ENCODE data around the gene RBM19. TPM values are rescaled to one million over a fixed set of nuclear protein-coding genes. Genes with fewer than 3 reads are reported as not detected.
A peak's percentile ranks its signal among the peaks of the same experiment; 100 is the strongest.

RBM19 gene
- total and polyA plus RNA-seq, 3 donors from 2014 or later = 28.9 to 55.4 (median 49.5) TPM

- WGBS, 2 donors = 83 to 89% methylated on average over 13 of the region's 13 CpGs
- Histone ChIP-seq H3K4me3 (no peak overlapping the region), H3K36me3 (ENCODE audit: low read depth, missing control alignments) (no peaks in the 10 kb centered on the region), H3K4me1 (no peaks in the 10 kb centered on the region), H3K9me3 (no peaks in the 10 kb centered on the region), H3K27ac (no peak overlapping the region), H3K27me3 (no peaks in the 10 kb centered on the region)
- intact Hi-C loops (cut with DNase I; ENCODE audit: low total_unique reads) = loop anchor here (10.0 kb wide), 1 partner anchor 454 kb away; no protein-coding TSS in a partner anchor
- TF ChIP-seq CTCF (IDR thresholded peaks at IDR 0.05) (no peak), POLR2A (IDR thresholded peaks at IDR 0.05) (no peak)
- DNase-seq = no peak
These were observed 47.8 kb downstream of the RBM19 start for GRCh38 chr12:113918306-113918705.

GRCh38 chr12:113917393-113917792 is 48.7 kb downstream of the RBM19 start:
- no peak overlapping the region for H3K4me3 ChIP-seq
- intact Hi-C loops (cut with DNase I; ENCODE audit: low total_unique reads) = loop anchor here (10.0 kb wide), 1 partner anchor 453 kb away; no protein-coding TSS in a partner anchor
- H3K27me3 ChIP-seq = no peaks in the 10 kb centered on the region
- no peaks in the 10 kb centered on the region for H3K9me3 ChIP-seq
- DNase-seq = no peak
- H3K36me3 ChIP-seq (ENCODE audit: low read depth, missing control alignments) = no peaks in the 10 kb centered on the region
- no peak overlapping the region for H3K27ac ChIP-seq
- 92 to 96% methylated on average over 5 of the region's 5 CpGs for WGBS, 2 donors
- no peaks in the 10 kb centered on the region for H3K4me1 ChIP-seq
- TF ChIP-seq CTCF (IDR thresholded peaks at IDR 0.05) (no peak), POLR2A (IDR thresholded peaks at IDR 0.05) (no peak)

GRCh38 chr12:113914806-113915205 is 51.3 kb downstream of the RBM19 start:
- intact Hi-C loops (cut with DNase I; ENCODE audit: low total_unique reads) = loop anchor here (10.0 kb wide), 1 partner anchor 450 kb away; no protein-coding TSS in a partner anchor
- Histone ChIP-seq H3K4me1 (no peaks in the 10 kb centered on the region), H3K9me3 (no peaks in the 10 kb centered on the region), H3K27me3 (no peaks in the 10 kb centered on the region), H3K36me3 (ENCODE audit: low read depth, missing control alignments) (no peaks in the 10 kb centered on the region), H3K27ac (no peak overlapping the region), H3K4me3 (no peak overlapping the region)
- whole genome bisulfite sequencing, 2 donors = 94 to 98% methylated on average over 6 to 13 of the region's 13 CpGs
- TF ChIP-seq POLR2A (IDR thresholded peaks at IDR 0.05) = no peak
- no peak for TF ChIP-seq CTCF (IDR thresholded peaks at IDR 0.05)
- no peak for DNase-seq

- WGBS, 2 donors = 92 to 95% methylated on average over 8 to 10 of the region's 10 CpGs
- no peaks in the 10 kb centered on the region for H3K36me3 ChIP-seq (ENCODE audit: low read depth, missing control alignments)
- TF ChIP-seq CTCF (IDR thresholded peaks at IDR 0.05) (no peak), POLR2A (IDR thresholded peaks at IDR 0.05) (no peak)
- DNase-seq = no peak
- H3K27ac ChIP-seq = no peak overlapping the region
- H3K27me3 ChIP-seq = no peaks in the 10 kb centered on the region
- H3K4me1 ChIP-seq = no peaks in the 10 kb centered on the region
- intact Hi-C loops (cut with DNase I; ENCODE audit: low total_unique reads) = loop anchor here (10.0 kb wide), 1 partner anchor 449 kb away; no protein-coding TSS in a partner anchor
- no peak overlapping the region for H3K4me3 ChIP-seq
- no peaks in the 10 kb centered on the region for H3K9me3 ChIP-seq
These were observed 51.9 kb downstream of the RBM19 start for GRCh38 chr12:113914176-113914575.

- Histone ChIP-seq H3K27ac (no peak overlapping the region), H3K27me3 (no peaks in the 10 kb centered on the region), H3K4me1 (no peaks in the 10 kb centered on the region), H3K9me3 (no peaks in the 10 kb centered on the region), H3K4me3 (no peak overlapping the region), H3K36me3 (ENCODE audit: low read depth, missing control alignments) (no peaks in the 10 kb centered on the region)
- 49 to 59% methylated on average over 12 to 13 of the region's 13 CpGs for WGBS, 2 donors
- intact Hi-C loops (cut with DNase I; ENCODE audit: low total_unique reads) = loop anchor here (10.0 kb wide), 1 partner anchor 448 kb away; no protein-coding TSS in a partner anchor
- TF ChIP-seq POLR2A (IDR thresholded peaks at IDR 0.05) (no peak), CTCF (IDR thresholded peaks at IDR 0.05) (peak; percentile 79 to 90 (median 81))
- DNase-seq = peak; percentile 86
These were observed 53.3 kb downstream of the RBM19 start for GRCh38 chr12:113912760-113913329.
